ENCODE measurements around the gene RAPGEF4. TPM values are rescaled to one million over a fixed set of nuclear protein-coding genes. Genes with fewer than 3 reads are reported as not detected.

The RAPGEF4 gene
- polyA plus RNA-seq, 3 donors = not detected

GRCh38 chr2:173008786-173009185, 273.1 kb downstream of the RAPGEF4 start:
- WGBS (ENCODE audit: insufficient coverage) = no CpG with 5 or more reads among the region's 3 CpGs
- H3K36me3 ChIP-seq (replicated peaks in 1 of 2; ENCODE audit: control insufficient read depth in 1 of 2, insufficient read depth in 2 of 2, low read length in 2 of 2) = no peaks in the 10 kb centered on the region
- peaks cover 0 to 7% of the 10 kb centered on the region in 2 donors for H3K4me1 ChIP-seq (ENCODE audit: control insufficient read depth in 1 of 2, insufficient read depth in 2 of 2, low read length in 2 of 2)
- TF ChIP-seq CTCF (IDR thresholded peaks at IDR 0.05) = no peak
- Mint-ChIP-seq H3K36me3 (no peaks in the 10 kb centered on the region), H3K4me3 (no peak overlapping the region), H3K27me3 (ENCODE audit: low read depth in 3 of 3) (peaks cover 0 to 8% (median 1%) of the 10 kb centered on the region in 3 donors), H3K9me3 (peaks cover 0 to 8% (median 0%) of the 10 kb centered on the region in 7 donors), H3K4me1 (peaks cover 17% of the 10 kb centered on the region), H3K27ac (no peak overlapping the region)
- H3K27me3 ChIP-seq (ENCODE audit: control insufficient read depth in 2 of 2, insufficient read depth in 2 of 2, low read length in 2 of 2) = no peaks in the 10 kb centered on the region
- no peaks in the 10 kb centered on the region for H4K20me1 ChIP-seq (ENCODE audit: insufficient read depth, low read length)
- no peak overlapping the region for H3K9ac ChIP-seq (ENCODE audit: insufficient read depth, low read length, poor library complexity, severe bottlenecking)
- no peak overlapping the region for H3K4me3 ChIP-seq (replicated peaks in 1 of 3; ENCODE audit: low read depth in 2 of 3, low read length in 3 of 3)
- no peak for DNase-seq
- intact Hi-C loops (cut with micrococcal nuclease) = no loop called here
- no peak overlapping the region for H3K4me2 ChIP-seq (replicated peaks; ENCODE audit: extremely low read depth, low read length, poor library complexity, severe bottlenecking)
- H2AFZ ChIP-seq (ENCODE audit: insufficient read depth, low read depth, low read length, poor library complexity, severe bottlenecking) = no peak overlapping the region
- no peaks in the 10 kb centered on the region for H3K9me3 ChIP-seq (replicated peaks in 1 of 2; ENCODE audit: control insufficient read depth in 1 of 2, insufficient read depth in 1 of 2, low read length in 2 of 2)
- H3K27ac ChIP-seq (ENCODE audit: low read depth in 1 of 2, low read length in 2 of 2) = no peak overlapping the region
- H3K79me2 ChIP-seq (ENCODE audit: insufficient read depth, low read length) = no peaks in the 10 kb centered on the region

GRCh38 chr2:173010233-173010632, 274.6 kb downstream of the RAPGEF4 start:
- H3K79me2 ChIP-seq (ENCODE audit: insufficient read depth, low read length) = no peaks in the 10 kb centered on the region
- peaks cover 0 to 7% of the 10 kb centered on the region in 2 donors for H3K4me1 ChIP-seq (ENCODE audit: control insufficient read depth in 1 of 2, insufficient read depth in 2 of 2, low read length in 2 of 2)
- TF ChIP-seq CTCF (IDR thresholded peaks at IDR 0.05) = no peak
- H3K4me3 Mint-ChIP-seq = no peak overlapping the region
- H3K36me3 ChIP-seq (replicated peaks in 1 of 2; ENCODE audit: control insufficient read depth in 1 of 2, insufficient read depth in 2 of 2, low read length in 2 of 2) = no peaks in the 10 kb centered on the region
- no peak overlapping the region for H3K27ac Mint-ChIP-seq
- no peak for DNase-seq
- WGBS (ENCODE audit: insufficient coverage) = no CpG with 5 or more reads among the region's 1 CpG
- H3K27me3 Mint-ChIP-seq (ENCODE audit: low read depth in 3 of 3) = peaks cover 0 to 8% (median 1%) of the 10 kb centered on the region in 3 donors
- H2AFZ ChIP-seq (ENCODE audit: insufficient read depth, low read depth, low read length, poor library complexity, severe bottlenecking) = no peak overlapping the region
- peaks cover 0 to 8% (median 0%) of the 10 kb centered on the region in 7 donors for H3K9me3 Mint-ChIP-seq
- no peaks in the 10 kb centered on the region for H4K20me1 ChIP-seq (ENCODE audit: insufficient read depth, low read length)
- no peak overlapping the region for H3K9ac ChIP-seq (ENCODE audit: insufficient read depth, low read length, poor library complexity, severe bottlenecking)
- intact Hi-C loops (cut with micrococcal nuclease) = no loop called here
- H3K27ac ChIP-seq (ENCODE audit: low read depth in 1 of 2, low read length in 2 of 2) = no peak overlapping the region
- H3K4me1 Mint-ChIP-seq = peaks cover 17% of the 10 kb centered on the region
- no peaks in the 10 kb centered on the region for H3K9me3 ChIP-seq (replicated peaks in 1 of 2; ENCODE audit: control insufficient read depth in 1 of 2, insufficient read depth in 1 of 2, low read length in 2 of 2)
- peaks cover 0 to 2% of the 10 kb centered on the region in 2 donors for H3K27me3 ChIP-seq (ENCODE audit: control insufficient read depth in 2 of 2, insufficient read depth in 2 of 2, low read length in 2 of 2)
- no peak overlapping the region for H3K4me2 ChIP-seq (replicated peaks; ENCODE audit: extremely low read depth, low read length, poor library complexity, severe bottlenecking)
- no peaks in the 10 kb centered on the region for H3K36me3 Mint-ChIP-seq
- H3K4me3 ChIP-seq (replicated peaks in 1 of 3; ENCODE audit: low read depth in 2 of 3, low read length in 3 of 3) = no peak overlapping the region
